K562 treated with DMSO at 1 percent for 24 hours (cell line): ENCODE data around the gene ANGPTL8. TPM values are rescaled to one million over a fixed set of nuclear protein-coding genes. Genes with fewer than 3 reads are reported as not detected.

Experiments used
- total RNA-seq: library from RNA; unstranded; fragments of 300-600 nt; gene quantifications from 2 replicates; pipeline ENCODE4 v1.2.3, GENCODE V29; 2022; ENCODE audit warnings: low read depth; ENCODE audit not compliant: insufficient read depth

ANGPTL8 gene, protein sequence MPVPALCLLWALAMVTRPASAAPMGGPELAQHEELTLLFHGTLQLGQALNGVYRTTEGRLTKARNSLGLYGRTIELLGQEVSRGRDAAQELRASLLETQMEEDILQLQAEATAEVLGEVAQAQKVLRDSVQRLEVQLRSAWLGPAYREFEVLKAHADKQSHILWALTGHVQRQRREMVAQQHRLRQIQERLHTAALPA
- not detected in 2 replicates for total RNA-seq

DNA sequence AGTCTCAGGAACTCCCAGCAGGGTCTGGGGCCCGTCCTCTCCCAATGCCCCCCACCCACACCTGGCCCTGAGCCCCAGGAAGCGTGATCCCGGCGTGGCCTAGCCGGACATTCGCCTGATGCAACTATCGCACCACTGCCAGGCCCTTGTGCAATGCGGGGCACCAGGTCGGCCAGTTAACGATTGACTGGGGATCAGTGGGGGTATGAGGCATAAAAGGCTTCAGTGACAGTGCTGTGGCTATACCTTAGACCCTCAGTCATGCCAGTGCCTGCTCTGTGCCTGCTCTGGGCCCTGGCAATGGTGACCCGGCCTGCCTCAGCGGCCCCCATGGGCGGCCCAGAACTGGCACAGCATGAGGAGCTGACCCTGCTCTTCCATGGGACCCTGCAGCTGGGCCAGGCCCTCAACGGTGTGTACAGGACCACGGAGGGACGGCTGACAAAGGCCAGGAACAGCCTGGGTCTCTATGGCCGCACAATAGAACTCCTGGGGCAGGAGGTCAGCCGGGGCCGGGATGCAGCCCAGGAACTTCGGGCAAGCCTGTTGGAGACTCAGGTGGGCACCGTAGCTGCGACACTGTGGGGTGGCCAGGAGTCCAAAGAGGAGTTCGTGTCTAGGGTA lies at the start of gene ANGPTL8:
Gene ANGPTL8 (plus strand): TSS at position 243 of the 624 bp plus-strand sequence. CDS start 19 bp downstream, at position 262.

DNA sequence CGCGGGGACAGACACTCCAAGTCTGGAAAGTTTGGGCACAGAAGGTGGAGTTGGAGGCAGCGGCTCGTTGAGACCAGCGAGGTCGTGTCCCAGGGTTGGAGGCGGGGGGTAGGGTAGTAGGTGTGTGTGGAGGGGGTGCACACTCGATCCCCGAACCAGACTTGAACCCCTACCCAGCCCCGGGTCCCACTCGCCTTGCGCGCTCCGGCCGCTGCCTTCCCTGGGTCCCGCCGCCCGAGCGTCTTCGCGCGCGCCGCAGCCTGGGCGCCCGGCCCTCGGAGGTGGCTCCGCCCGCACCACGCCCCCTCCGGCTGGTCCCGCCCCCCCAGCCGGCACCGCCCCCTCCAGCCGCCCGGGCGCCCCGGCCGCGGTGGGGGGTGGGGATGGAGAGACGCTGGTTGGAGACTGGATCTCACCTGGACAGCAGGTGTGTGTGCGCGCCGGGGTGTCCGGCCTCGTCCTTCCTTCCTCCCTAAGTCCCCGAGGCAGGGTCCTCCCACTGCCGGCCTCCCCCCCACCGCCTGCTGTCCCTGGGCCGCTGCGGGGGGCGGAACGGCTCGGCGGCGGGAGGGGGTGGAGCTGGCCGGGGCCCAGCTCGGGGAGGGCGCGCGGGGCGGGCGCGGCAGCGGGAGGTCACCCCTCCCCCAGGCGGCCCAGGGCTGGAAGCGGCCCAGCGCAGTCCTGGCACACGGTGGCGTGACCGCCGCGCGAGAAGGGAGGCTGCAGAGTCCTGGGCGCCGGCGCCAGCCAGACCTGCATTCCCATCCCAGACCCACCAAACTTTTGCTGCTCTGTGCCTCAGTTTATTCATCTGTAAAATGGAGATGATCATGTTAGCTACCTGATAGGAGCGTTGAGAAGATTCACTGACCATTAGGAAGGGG lies 41.9 kb upstream of the ANGPTL8 start, which contains the start of gene KANK2:
Gene KANK2 (minus strand): TSS at position 255 of the 884 bp plus-strand sequence. CDS start 3,034 bp downstream, outside the sequence.

DNA sequence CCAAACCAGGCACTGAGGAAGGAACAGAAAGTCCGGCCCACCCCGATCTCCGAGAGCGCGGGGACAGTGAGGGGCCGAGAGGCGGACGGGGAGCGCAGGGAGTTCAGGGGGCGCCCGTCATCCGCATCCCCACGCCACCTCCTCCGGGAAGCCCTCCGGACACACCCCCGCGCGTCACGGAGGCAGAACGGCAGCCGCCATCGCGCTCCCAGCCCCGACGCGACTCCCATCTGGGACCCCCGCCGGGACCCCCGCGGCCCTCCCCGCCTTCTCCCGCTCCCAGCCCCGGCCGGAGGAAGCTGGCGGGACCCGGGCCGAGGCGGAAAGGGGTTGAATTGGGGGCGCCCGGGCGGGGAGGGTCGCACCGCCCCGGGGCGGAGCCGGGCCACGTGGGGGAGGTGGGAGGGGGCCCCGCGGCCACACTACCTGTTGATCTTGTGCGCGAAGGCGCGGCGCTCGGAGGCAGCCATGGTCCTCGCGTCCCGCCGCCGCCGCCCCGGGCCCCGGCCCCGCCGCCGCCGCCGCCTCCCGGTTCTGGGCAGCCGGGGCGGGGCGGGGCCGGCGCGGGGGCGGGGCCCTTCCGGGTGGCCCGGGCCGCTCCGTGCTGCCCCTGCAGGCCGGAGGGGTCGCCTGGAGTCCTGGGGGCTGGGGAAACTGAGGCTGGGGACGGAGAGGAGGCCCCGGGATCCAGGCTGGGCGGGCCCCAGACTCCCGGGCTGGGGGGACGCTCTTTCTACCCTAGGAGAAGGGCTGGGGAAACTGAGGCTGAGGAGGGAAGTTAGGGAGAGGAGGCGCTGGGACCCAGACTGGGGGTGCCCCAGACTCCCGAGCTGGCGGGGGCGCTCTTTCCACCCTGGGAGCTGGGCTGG lies 22.8 kb downstream of the ANGPTL8 start, which contains the start of gene DOCK6:
Gene DOCK6 (minus strand): TSS at position 554 of the 869 bp plus-strand sequence. CDS start 84 bp downstream, at position 470.

Other genes starting within 250 kb of the ANGPTL8 start
- 45.5 and 50.5 TPM in 2 replicates for gene LDLR, start 150.2 kb upstream of the ANGPTL8 start, total RNA-seq
- 40.1 and 40.5 TPM in 2 replicates for gene SPC24, start 83.8 kb upstream of the ANGPTL8 start, total RNA-seq
- gene KANK2, start 42.1 kb upstream of the ANGPTL8 start, total RNA-seq = 44.3 and 58.6 TPM in 2 replicates
- gene DOCK6, start 22.9 kb downstream of the ANGPTL8 start, total RNA-seq = 12.1 and 12.5 TPM in 2 replicates
- gene TSPAN16, start 56.5 kb downstream of the ANGPTL8 start, total RNA-seq = not detected in 2 replicates
- gene RAB3D, start 100.0 kb downstream of the ANGPTL8 start, total RNA-seq = 5.1 and 5.7 TPM in 2 replicates
- gene TMEM205, start 106.6 kb downstream of the ANGPTL8 start, total RNA-seq = 107 and 112 TPM in 2 replicates
- gene CCDC159, start 106.9 kb downstream of the ANGPTL8 start, total RNA-seq = 14.3 and 19.7 TPM in 2 replicates
- gene PLPPR2, start 115.8 kb downstream of the ANGPTL8 start, total RNA-seq = 41.0 and 41.2 TPM in 2 replicates
- 3.0 and 5.2 TPM in 2 replicates for gene SWSAP1, start 135.0 kb downstream of the ANGPTL8 start, total RNA-seq
- gene EPOR, start 144.7 kb downstream of the ANGPTL8 start, total RNA-seq = 14.7 and 15.9 TPM in 2 replicates
- 1.6 and 2.7 TPM in 2 replicates for gene RGL3, start 179.7 kb downstream of the ANGPTL8 start, total RNA-seq
- gene ODAD3, start 195.5 kb downstream of the ANGPTL8 start, total RNA-seq = 0.50 and 1.2 TPM in 2 replicates
- 404 and 415 TPM in 2 replicates for gene PRKCSH, start 196.0 kb downstream of the ANGPTL8 start, total RNA-seq
- gene ELAVL3, start 241.4 kb downstream of the ANGPTL8 start, total RNA-seq = 0.05 TPM in 1 of 2 replicates, not detected in the other